ENCODE measurements around the gene IQSEC3. TPM values are rescaled to one million over a fixed set of nuclear protein-coding genes. Genes with fewer than 3 reads are reported as not detected.

Gene IQSEC3
- total RNA-seq, 1 donor from 2014 or later = 1.3 TPM

DNA sequence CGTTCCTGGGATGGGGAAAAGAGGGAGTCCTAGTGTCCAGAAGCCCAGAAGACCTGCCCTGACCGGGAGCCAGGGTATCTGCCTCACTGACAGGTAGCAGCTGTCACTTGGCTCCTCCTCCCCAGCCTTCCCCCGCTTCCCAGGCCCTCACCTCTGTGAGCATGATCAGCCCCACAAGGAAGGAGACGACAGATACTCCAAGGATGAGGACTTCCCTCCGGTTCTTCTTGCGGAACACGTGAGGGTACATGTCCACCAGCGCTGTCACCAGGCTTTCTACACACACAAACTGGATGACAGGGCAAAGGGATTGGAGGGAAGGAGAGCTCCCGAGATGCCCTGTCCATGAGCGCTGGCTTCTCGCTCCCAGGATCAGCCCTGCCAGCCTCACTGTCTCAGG is 157.3 kb downstream of the IQSEC3 start:
- no peak for DNase-seq (ENCODE audit: low read depth)
- TF ChIP-seq CTCF (conservative IDR thresholded peaks at IDR 0.05; ENCODE audit: low read depth, low read length) = no peak
- H3K4me3 ChIP-seq (ENCODE audit: low read depth, low read length) = no peak overlapping the region

- no peak overlapping the region for H3K4me3 ChIP-seq (ENCODE audit: low read depth, low read length)
- no peak for TF ChIP-seq CTCF (conservative IDR thresholded peaks at IDR 0.05; ENCODE audit: low read depth, low read length)
- no peak for DNase-seq (ENCODE audit: low read depth)
Measured at GRCh38 chr12:224330-224729, 157.8 kb downstream of the IQSEC3 start.

- no peak for DNase-seq (ENCODE audit: low read depth)
- no peak overlapping the region for H3K4me3 ChIP-seq (ENCODE audit: low read depth, low read length)
- TF ChIP-seq CTCF (conservative IDR thresholded peaks at IDR 0.05; ENCODE audit: low read depth, low read length) = no peak
Measured at GRCh38 chr12:225012-225411, 158.4 kb downstream of the IQSEC3 start.

- TF ChIP-seq CTCF (conservative IDR thresholded peaks at IDR 0.05; ENCODE audit: low read depth, low read length) = no peak
- no peak for DNase-seq (ENCODE audit: low read depth)
- no peak overlapping the region for H3K4me3 ChIP-seq (ENCODE audit: low read depth, low read length)
Measured at GRCh38 chr12:226401-226800, 159.8 kb downstream of the IQSEC3 start.

DNA sequence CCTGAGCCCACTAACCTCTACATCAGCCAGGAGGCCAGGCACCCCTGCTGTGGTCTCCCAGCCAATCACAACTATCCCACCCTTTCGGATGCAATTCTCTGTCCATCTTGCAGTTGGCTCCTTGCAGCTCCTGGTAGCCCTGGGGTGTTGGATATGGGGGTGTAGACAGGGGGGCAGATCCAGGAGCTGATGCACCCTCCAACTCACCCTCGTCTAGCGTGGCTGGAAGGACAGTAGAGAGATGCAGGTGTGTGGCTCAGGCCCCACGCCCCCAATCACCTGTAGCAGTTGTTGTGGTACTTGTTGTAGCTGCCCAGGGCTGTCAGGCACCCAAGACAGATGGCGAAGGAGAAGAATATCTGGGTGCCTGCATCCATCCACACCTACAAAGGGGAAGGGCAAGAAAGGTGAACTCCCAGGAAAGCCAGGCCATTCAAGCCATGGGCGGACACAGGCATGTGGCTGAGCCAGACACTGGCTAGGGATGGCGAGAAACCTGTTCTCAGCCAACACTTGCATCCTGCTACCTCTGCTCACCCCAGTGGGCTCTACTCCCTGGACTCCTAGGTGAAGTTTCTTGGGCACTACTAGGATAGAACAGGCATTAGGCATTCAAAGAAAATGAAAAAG is 160.8 kb downstream of the IQSEC3 start:
- H3K4me3 ChIP-seq (ENCODE audit: low read depth, low read length) = no peak overlapping the region
- TF ChIP-seq CTCF (conservative IDR thresholded peaks at IDR 0.05; ENCODE audit: low read depth, low read length) = no peak
- no peak for DNase-seq (ENCODE audit: low read depth)

Other genes starting within 250 kb of the IQSEC3 start
- gene SLC6A12, start 147.4 kb downstream of the IQSEC3 start, total RNA-seq = 0.07 TPM in 1 of 2 replicates, not detected in the other
- 0.22 TPM in 1 of 2 replicates, not detected in the other for gene SLC6A13, start 196.1 kb downstream of the IQSEC3 start, total RNA-seq

Measured in epithelial cell of proximal tubule (primary cell).